Measurements from ENCODE around the gene ST7.
"Not testable (repeated sequence)": the region's sequence is repeated elsewhere in the genome, so short reads cannot be mapped to it uniquely, and the experiment has no call there.

ST7 gene

GRCh38 chr7:117230276-117231046, 277.2 kb downstream of the ST7 start:
- peak; percentile 87 for DNase-seq

GRCh38 chr7:117231047-117231359, 277.7 kb downstream of the ST7 start:
- no peak for DNase-seq

GRCh38 chr7:117237646-117238045, 284.3 kb downstream of the ST7 start:
- DNase-seq = no peak

- DNase-seq = no peak
Observed at GRCh38 chr7:117238472-117238871, 285.2 kb downstream of the ST7 start.

DNA sequence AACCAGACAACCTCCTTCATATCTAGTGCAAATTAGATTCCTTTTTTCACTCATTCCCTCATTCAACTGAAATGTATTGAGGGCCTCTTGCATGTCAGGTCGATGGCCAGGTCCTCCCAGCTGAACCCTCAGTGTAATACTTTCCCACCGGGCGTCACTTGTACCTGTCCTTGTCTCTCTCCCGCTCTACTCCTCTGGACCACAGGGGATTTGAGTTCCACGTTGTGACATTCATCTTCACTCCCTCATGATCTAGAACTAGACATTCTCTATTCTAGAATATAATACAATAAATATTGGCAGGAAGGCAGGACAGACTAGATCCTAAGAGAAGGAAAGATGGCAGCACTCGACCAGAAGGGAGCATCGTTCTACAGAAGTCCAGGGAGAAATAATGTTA, 285.6 kb downstream of the ST7 start:
- DNase-seq = no peak

DNA sequence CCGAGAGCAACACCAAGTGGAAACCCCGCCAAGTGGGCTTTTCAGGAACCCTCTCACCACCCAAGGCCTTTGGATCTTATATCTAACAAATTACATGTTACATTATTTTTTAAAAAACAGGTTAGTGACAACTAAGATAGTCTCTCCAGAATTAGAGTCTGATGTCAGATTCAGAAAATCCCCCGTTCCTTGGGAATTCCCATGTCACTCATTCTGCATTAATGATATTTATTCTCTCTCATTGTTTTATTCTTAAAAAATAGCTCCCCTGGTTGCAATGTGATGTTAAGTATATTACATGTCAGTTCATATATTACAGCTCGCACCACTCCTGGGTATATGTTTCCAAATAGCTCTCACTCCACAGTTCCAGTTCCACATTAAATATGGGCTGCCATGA, 287.8 kb downstream of the ST7 start:
- DNase-seq = no peak

DNA sequence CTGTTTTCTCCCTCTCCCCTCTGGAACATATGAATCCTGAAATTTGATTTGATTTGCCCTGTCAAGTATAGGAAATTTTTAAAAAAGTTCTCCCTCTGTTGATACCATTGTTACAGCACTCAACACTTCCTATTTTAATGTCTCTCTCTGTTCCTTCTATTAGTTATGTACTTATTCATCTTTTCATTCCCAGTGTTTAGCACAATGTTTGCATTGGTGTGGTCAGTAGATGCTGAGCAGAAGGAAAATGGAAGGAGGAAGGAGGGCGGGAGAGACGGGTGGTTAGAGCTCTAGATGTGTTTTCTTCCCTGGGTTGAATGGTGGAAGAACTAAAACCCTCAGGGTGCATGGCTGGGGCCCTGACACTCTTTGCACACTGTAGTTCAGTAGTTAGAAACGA, 290.1 kb downstream of the ST7 start:
- DNase-seq = no peak

- DNase-seq = not testable (repeated sequence)
Observed at GRCh38 chr7:117245703-117246102, 292.4 kb downstream of the ST7 start.

- peak; percentile 27 for DNase-seq
Observed at GRCh38 chr7:117247809-117248208, 294.5 kb downstream of the ST7 start.

DNA sequence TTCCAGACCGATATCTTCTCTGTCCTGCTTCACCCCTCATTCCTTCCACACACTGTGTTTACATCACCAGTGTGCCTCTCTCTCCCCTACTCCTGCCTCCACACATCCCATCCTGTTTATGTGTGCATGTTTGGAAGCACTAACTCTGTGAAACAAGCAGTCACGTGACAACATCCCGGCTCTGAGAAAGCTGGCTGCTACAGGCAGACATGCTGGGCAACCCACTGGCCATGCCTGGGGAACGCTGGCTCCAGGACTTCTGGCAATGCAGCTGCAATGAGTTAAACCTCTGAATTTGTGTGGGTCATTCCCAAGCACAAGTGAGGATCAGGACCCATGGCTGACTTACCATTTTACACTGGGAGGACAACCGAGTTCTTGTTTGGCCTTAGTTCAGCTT, 295.5 kb downstream of the ST7 start:
- peak; percentile 33 for DNase-seq

DNA sequence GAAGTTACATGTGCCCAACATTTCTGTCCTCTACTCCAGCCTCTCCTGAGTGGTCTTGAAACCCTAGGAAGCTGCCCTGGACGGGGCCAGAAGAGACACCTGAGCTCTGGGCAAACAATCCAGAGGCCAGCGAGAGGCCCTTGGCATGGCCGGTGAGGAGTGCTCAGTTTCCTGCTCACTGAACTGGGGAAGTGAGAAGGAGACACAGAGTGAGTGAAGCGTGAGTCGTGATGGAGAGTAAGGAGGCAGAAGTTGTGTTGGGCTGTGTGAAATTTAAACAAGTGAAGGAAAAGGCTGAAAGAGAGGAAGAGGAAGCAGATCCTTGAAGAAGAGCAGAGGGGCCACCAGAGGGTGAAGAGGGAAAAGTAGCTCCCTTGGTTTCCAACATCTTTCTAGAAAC, 296.4 kb downstream of the ST7 start:
- DNase-seq = no peak

DNA sequence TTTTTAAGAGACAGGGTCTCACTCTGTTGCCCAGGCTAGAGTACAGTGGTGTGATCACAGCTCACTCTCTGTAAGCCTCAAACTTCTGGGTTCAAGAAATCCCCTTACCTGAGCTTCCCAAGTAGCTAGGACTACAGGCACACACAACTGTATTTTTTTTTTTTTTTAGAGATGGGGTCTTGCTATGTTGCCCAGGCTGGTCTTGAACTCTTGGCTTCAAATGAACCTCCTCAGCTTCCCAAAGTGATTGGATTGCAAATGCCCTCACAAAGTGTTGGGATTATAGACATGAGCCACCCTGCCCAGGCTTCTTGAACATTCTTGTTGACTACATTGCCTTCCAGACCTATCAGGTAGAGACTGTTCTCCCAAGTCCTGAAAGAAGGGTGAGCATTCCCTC, 296.9 kb downstream of the ST7 start:
- DNase-seq = no peak

GRCh38 chr7:117250801-117251200, 297.5 kb downstream of the ST7 start:
- peak; percentile 76 for DNase-seq

DNA sequence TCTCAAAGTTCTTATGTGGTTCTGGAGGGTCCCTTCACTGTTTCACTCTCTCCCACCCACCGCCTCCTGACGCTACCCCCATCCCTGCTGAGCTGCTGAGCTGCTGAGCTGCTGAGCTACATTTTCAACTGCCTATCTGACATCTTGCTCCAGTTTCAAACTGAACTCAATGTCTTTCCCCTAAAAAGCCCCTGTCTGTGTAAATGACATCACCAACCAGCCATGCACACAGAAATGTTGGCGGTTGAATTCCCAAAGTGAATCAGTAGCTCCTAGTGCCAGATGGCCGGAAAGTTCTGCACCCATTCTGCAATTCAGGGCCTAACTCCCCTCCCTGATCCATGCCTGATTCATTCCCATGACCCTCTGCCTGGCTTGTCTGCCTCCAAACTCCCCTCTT, 298.4 kb downstream of the ST7 start:
- peak; percentile 94 for DNase-seq

- DNase-seq = peak; percentile 92
Observed at GRCh38 chr7:117259615-117260014, 306.3 kb downstream of the ST7 start.

GRCh38 chr7:117262546-117262945, 309.2 kb downstream of the ST7 start:
- DNase-seq = no peak

- DNase-seq = no peak
Observed at GRCh38 chr7:117264716-117265115, 311.4 kb downstream of the ST7 start.

- DNase-seq = peak; percentile 92
Observed at GRCh38 chr7:117269417-117269816, 316.1 kb downstream of the ST7 start.

DNA sequence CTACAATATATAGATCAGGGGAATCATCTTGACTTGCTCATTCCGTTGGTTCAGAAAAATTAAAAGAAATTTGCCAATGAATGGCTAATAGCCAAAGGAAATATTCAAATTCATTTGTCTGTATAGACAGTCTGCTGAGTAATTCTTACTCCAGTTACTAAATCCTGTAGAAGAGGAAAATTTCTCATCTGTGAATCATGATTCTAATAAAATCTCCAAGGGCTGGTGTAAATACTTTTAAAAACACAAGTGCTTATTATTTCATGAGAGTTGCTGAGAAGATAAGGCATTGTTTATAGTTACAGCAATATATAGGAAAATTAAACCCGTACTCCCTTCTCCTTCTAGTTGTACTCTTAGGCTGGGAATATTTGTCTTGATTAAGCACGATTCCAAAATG, 316.6 kb downstream of the ST7 start:
- peak; percentile 82 for DNase-seq

DNA sequence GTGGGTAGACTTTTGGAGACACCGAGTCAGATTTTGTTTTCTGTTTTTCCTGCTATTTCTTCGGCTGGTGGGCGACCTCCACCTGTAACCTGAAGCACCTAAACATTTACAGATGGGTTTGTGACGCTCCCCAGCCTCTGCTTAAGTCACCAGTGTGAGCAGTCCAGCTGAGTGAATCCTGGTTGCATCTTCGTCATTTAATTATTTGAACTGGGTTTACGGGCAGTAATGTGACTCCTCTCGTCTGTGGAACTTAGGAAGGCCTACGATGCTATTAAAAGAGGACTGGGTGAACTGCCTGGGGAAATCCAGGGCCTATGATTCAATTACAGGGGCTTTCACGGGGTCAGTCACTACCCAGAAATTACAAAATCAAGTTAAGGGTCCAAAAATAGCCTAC, 317.1 kb downstream of the ST7 start:
- no peak for DNase-seq

GRCh38 chr7:117271566-117271965, 318.3 kb downstream of the ST7 start:
- DNase-seq = no peak

DNA sequence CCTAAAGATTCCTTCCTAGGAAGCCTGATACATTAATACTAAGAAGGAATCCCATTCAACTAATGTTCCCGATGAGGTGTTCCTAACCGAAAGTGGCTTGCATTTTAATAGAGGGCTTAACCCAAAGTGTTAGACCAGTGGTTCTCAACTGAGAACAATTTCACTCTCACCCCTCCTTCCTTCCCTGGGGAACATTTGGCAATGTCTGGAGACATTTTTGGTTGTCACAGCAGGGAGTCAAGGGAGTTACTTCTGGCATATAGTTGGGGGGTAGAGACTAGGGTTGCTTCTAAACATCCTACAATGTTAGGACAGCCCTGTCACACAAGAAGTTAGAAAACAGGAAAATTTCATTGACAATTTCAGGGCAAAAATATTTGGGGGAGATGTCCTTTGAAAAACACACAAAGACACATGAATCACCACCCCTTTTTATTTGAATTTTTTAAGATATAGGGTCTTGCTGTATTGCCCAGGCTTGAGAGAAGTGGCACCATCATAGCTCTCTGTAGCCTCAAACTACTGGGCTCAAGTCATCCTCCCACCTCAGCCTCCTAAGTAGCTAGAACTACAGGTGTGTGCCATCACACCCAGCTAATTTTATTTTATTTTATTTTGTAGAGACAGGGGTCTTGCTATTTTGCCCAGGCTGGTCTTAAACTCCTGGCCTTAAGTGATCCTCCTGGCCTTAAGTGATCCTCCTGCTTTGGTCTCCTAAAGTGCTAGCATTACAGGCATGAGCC, 318.9 kb downstream of the ST7 start:
- peak; percentile 75 for DNase-seq

DNA sequence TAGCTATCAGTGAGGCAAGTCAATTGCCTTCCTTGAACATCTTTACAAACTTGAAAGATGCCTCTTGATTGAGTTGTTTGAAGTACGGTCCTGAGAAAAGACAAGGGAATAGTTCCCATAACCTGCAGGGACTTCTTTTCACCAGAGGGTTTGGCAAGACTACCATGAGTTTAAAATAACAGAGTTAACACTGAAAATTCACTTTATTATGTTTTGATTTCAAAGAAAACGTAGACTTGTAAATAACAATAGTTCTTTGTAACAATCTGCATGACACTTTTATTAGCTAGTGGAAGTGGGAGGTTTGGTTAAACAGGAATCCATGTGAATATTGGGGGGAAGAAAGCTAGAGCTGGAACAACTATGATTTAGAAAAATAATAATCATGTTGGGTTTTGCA, 320.0 kb downstream of the ST7 start:
- DNase-seq = no peak

DNA sequence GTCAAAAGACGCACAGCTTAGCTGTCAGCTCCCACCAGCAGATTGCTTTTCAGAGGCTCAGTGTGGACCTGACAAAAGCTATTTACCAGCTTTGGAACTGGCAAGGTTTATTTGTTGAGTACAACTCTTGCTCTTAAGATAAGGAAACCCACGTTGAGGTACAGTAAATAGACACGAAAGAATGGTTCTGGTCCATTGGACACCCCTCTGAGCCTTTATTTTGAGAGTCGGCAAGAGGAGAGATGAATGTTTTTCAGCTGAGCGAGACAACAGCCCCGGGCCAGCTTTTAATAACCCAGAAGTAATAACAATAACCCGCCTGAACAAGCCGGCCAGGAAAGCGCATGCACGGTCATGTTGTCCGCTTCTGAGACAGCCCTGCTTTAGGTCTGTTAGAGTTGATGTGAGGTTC, 320.5 kb downstream of the ST7 start:
- DNase-seq = no peak
